Liver (tissue), 9 donors: Measurements from ENCODE around the gene LYZL1. TPM values are rescaled to one million over a fixed set of nuclear protein-coding genes. Genes with fewer than 3 reads are reported as not detected.

Experiments used
- DNase-seq: peaks from one replicate; pipeline ENCODE4 v3.0.0-alpha.2; 2017; ENCODE audit warnings: low spot score
- H3K27ac ChIP-seq, 2 donors: one replicate each; pipeline ENCODE4 v1.7.0; 2013; ENCODE audit warnings: inconsistent platforms in 2 of 2, low read length in 2 of 2, control low read depth in 1 of 2, low read depth in 1 of 2, mild to moderate bottlenecking in 1 of 2
- H3K27me3 ChIP-seq, 4 donors: one replicate each; pipeline versions ENCODE4 v1.6.1 to v1.7.0; 2013; ENCODE audit warnings: low read length in 3 of 4, inconsistent platforms in 1 of 4, mild to moderate bottlenecking in 1 of 4, moderate library complexity in 1 of 4; ENCODE audit not compliant: control insufficient read depth in 4 of 4, insufficient read depth in 4 of 4
- H3K36me3 ChIP-seq, 4 donors: one replicate each; pipeline versions ENCODE4 v1.6.1 to v1.7.0; 2013; ENCODE audit warnings: low read length in 3 of 4, mild to moderate bottlenecking in 3 of 4, low read depth in 1 of 4, moderate library complexity in 1 of 4; ENCODE audit not compliant: control insufficient read depth in 4 of 4, insufficient read depth in 3 of 4
- H3K4me1 ChIP-seq, 4 donors: one replicate each; pipeline versions ENCODE4 v1.6.1 to v1.7.0; 2013; ENCODE audit warnings: low read length in 3 of 4, mild to moderate bottlenecking in 3 of 4, moderate library complexity in 1 of 4; ENCODE audit not compliant: control insufficient read depth in 4 of 4, insufficient read depth in 4 of 4
- H3K4me3 ChIP-seq, 3 donors: one replicate each; pipeline versions ENCODE4 v1.6.1 to v1.7.0; 2013; ENCODE audit warnings: low read length in 3 of 3, control low read depth in 1 of 3, low read depth in 1 of 3, mild to moderate bottlenecking in 1 of 3
- H3K9ac ChIP-seq, 2 donors: one replicate each; pipeline ENCODE4 v1.7.0; 2013; ENCODE audit warnings: low read length in 2 of 2, mild to moderate bottlenecking in 2 of 2, moderate library complexity in 2 of 2, control low read depth in 1 of 2, low read depth in 1 of 2
- H3K9me3 ChIP-seq, 4 donors: one replicate each; pipeline versions ENCODE4 v1.6.1 to v1.7.0; 2013; ENCODE audit warnings: low read length in 3 of 4; ENCODE audit not compliant: control insufficient read depth in 4 of 4
- HNF4A ChIP-seq, 2 donors: conservative IDR thresholded peaks; 2 replicates each; pipeline ENCODE4 v1.6.1; 2016; ENCODE audit warnings: antibody characterized with exemption in 2 of 2, mild to moderate bottlenecking in 2 of 2
- HNF4G ChIP-seq: IDR thresholded peaks from 2 replicates; pipeline ENCODE4 v1.6.1; 2016; ENCODE audit warnings: antibody characterized with exemption
- JUND ChIP-seq, 2 donors: IDR thresholded peaks; 2 replicates each; pipeline ENCODE4 v1.6.1; 2016; ENCODE audit warnings: antibody characterized with exemption in 2 of 2
- NR2F2 ChIP-seq: IDR thresholded peaks from 2 replicates; pipeline ENCODE4 v1.6.1; 2016; ENCODE audit warnings: antibody characterized with exemption
- RAD21 ChIP-seq, 2 donors: IDR thresholded peaks; 2 replicates each; pipeline ENCODE4 v1.6.1; 2016; ENCODE audit warnings: antibody characterized with exemption in 2 of 2, mild to moderate bottlenecking in 2 of 2
- WGBS: extraction: QIAGEN DNeasy Blood & Tissue Kit; methylation state at CpG from one replicate; pipeline ENCODE4 v1.1.7; 2013; 5-methylcytosine and 5-hydroxymethylcytosine counted together
- polyA plus RNA-seq, 2 donors: library from polyadenylated mRNA; stranded (reverse) in 1 of 2; unstranded in 1 of 2; fragments of 200-250 nt in 1 of 2; fragments of >200 nt in 1 of 2; fragmentation: Nextera tagmentation in 1 of 2; extraction: Ambion mirVana in 1 of 2; gene quantifications; one replicate each; pipeline versions ENCODE4 v1.2.1 to v1.2.3, GENCODE V29; 2013 to 2015
- total RNA-seq, 2 donors: library from RNA; depleted of rRNA; stranded (reverse); fragments of >200 nt; gene quantifications; one replicate each; pipeline ENCODE4 v1.2.3, GENCODE V29; 2014
- TF ChIP-seq, protein P1 (sequence below): IDR thresholded peaks from 2 replicates; pipeline ENCODE4 v1.6.1; 2016; ENCODE audit warnings: antibody characterized with exemption
- TF ChIP-seq, protein P2 (sequence below): IDR thresholded peaks from 2 replicates; pipeline ENCODE4 v1.6.1; 2016; ENCODE audit warnings: antibody characterized with exemption, mild to moderate bottlenecking
- TF ChIP-seq, protein P3 (sequence below): IDR thresholded peaks from 2 replicates; pipeline ENCODE4 v1.6.1; 2016; ENCODE audit warnings: antibody characterized with exemption
- donor health status: healthy.
- donor health status: healthy.
- donor health status: healthy.
- donor health status: healthy.
- donor health status: healthy.

The LYZL1 gene
- total and polyA plus RNA-seq, 4 donors: not detected

- H3K27me3 ChIP-seq: no peaks in the 10 kb centered on the region
- WGBS: 76% methylated on average over 5 of the region's 5 CpGs
- no peak overlapping the region for H3K9ac ChIP-seq
- H3K36me3 ChIP-seq: no peaks in the 10 kb centered on the region
- H3K27ac ChIP-seq: no peak overlapping the region
- no peak overlapping the region for H3K4me3 ChIP-seq
- peaks cover 3 to 22% (median 20%) of the 10 kb centered on the region in 4 donors for H3K4me1 ChIP-seq
- no peaks in the 10 kb centered on the region for H3K9me3 ChIP-seq
- DNase-seq: no peak
- TF ChIP-seq, protein P1, sequence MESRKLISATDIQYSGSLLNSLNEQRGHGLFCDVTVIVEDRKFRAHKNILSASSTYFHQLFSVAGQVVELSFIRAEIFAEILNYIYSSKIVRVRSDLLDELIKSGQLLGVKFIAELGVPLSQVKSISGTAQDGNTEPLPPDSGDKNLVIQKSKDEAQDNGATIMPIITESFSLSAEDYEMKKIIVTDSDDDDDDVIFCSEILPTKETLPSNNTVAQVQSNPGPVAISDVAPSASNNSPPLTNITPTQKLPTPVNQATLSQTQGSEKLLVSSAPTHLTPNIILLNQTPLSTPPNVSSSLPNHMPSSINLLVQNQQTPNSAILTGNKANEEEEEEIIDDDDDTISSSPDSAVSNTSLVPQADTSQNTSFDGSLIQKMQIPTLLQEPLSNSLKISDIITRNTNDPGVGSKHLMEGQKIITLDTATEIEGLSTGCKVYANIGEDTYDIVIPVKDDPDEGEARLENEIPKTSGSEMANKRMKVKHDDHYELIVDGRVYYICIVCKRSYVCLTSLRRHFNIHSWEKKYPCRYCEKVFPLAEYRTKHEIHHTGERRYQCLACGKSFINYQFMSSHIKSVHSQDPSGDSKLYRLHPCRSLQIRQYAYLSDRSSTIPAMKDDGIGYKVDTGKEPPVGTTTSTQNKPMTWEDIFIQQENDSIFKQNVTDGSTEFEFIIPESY: no peak
- TF ChIP-seq NR2F2 (no peak), JUND (IDR thresholded peaks at IDR 0.05) (no peak), HNF4A (conservative IDR thresholded peaks at IDR 0.05) (peak in 1 of 2 donors; percentile 18)
Measured at GRCh38 chr10:29348836-29349235, 60.0 kb downstream of the LYZL1 start.

DNA sequence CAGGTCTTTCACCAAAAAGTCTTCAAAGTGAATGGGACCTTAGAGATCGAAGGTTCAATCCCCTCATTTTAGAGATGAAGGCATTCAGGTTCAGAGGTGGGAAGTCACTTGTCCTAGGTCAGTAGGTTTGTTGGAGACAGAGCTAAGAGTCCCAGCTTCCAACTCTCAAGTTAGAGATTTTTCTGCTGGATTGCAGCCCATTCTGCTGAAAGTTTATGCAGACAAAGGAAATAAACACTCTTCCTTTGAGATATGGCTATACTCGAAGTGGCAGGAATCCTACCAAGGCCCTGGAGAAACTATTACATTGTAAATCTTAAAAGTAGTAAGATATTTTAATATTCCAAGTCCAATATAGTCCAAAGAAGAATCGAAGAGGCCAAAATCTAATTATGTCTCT lies 64.4 kb downstream of the LYZL1 start:
- TF ChIP-seq HNF4G (no peak), NR2F2 (no peak), HNF4A (conservative IDR thresholded peaks at IDR 0.05) (no peak), RAD21 (IDR thresholded peaks at IDR 0.05) (no peak)
- TF ChIP-seq, protein P2, sequence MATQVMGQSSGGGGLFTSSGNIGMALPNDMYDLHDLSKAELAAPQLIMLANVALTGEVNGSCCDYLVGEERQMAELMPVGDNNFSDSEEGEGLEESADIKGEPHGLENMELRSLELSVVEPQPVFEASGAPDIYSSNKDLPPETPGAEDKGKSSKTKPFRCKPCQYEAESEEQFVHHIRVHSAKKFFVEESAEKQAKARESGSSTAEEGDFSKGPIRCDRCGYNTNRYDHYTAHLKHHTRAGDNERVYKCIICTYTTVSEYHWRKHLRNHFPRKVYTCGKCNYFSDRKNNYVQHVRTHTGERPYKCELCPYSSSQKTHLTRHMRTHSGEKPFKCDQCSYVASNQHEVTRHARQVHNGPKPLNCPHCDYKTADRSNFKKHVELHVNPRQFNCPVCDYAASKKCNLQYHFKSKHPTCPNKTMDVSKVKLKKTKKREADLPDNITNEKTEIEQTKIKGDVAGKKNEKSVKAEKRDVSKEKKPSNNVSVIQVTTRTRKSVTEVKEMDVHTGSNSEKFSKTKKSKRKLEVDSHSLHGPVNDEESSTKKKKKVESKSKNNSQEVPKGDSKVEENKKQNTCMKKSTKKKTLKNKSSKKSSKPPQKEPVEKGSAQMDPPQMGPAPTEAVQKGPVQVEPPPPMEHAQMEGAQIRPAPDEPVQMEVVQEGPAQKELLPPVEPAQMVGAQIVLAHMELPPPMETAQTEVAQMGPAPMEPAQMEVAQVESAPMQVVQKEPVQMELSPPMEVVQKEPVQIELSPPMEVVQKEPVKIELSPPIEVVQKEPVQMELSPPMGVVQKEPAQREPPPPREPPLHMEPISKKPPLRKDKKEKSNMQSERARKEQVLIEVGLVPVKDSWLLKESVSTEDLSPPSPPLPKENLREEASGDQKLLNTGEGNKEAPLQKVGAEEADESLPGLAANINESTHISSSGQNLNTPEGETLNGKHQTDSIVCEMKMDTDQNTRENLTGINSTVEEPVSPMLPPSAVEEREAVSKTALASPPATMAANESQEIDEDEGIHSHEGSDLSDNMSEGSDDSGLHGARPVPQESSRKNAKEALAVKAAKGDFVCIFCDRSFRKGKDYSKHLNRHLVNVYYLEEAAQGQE: no peak
- TF ChIP-seq, protein P1: no peak
- TF ChIP-seq, protein P3, sequence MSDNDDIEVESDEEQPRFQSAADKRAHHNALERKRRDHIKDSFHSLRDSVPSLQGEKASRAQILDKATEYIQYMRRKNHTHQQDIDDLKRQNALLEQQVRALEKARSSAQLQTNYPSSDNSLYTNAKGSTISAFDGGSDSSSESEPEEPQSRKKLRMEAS: no peak
- Histone ChIP-seq H3K27ac (peak overlapping the region; percentile 63 to 70), H3K27me3 (no peaks in the 10 kb centered on the region), H3K4me1 (peaks cover 3 to 36% (median 27%) of the 10 kb centered on the region in 4 donors), H3K4me3 (no peak overlapping the region), H3K9me3 (no peaks in the 10 kb centered on the region), H3K36me3 (no peaks in the 10 kb centered on the region), H3K9ac (no peak overlapping the region)
- DNase-seq: no peak
- WGBS: 37% methylated on average over 3 of the region's 3 CpGs
